T-helper 2 cell treated with Interferon-gamma antibody and Interleukin-4, amounts not matched to agents 5 μg/mL and 100 μg/mL, for 36 hours (primary cell): Measurements from ENCODE around the gene USP35.

ENCODE experiments used
- DNase-seq: peaks from one replicate; pipeline ENCODE4 v3.0.0; 2021; ENCODE audit warnings: low spot score
- H3K27ac Mint-ChIP-seq: one replicate; pipeline ENCODE4 v1.8.0; 2021; ENCODE audit warnings: mild to moderate bottlenecking, mixed read lengths
- H3K27me3 Mint-ChIP-seq: one replicate; pipeline ENCODE4 v1.8.0; 2021; ENCODE audit warnings: low read depth, mixed read lengths
- H3K36me3 Mint-ChIP-seq: one replicate; pipeline ENCODE4 v1.8.0; 2021; ENCODE audit warnings: low read depth, mixed read lengths
- H3K4me1 Mint-ChIP-seq: one replicate; pipeline ENCODE4 v1.8.0; 2021; ENCODE audit warnings: low read depth, mixed read lengths
- H3K4me3 Mint-ChIP-seq: one replicate; pipeline ENCODE4 v1.8.0; 2022; ENCODE audit warnings: mild to moderate bottlenecking, moderate library complexity, mixed read lengths
- H3K9me3 Mint-ChIP-seq: one replicate; pipeline ENCODE4 v1.8.0; 2021; ENCODE audit warnings: mixed read lengths

Gene USP35

GRCh38 chr11:78188286-78189173 lies at the start of gene USP35, which contains the start of gene KCTD21:
USP35 (plus strand) TSS chr11:78188919; CDS start chr11:78196246, 7,327 bp downstream.
KCTD21 (minus strand) TSS chr11:78188626; CDS start chr11:78174554, 14,072 bp downstream.
- Mint-ChIP-seq H3K27me3 (no peaks in the 10 kb centered on the region), H3K36me3 (peaks cover 14% of the 10 kb centered on the region), H3K9me3 (no peaks in the 10 kb centered on the region), H3K4me1 (peaks cover 39% of the 10 kb centered on the region), H3K4me3 (peak within 1 kb of the TSS; percentile 98), H3K27ac (peak within 1 kb of the TSS; percentile 94)
- DNase-seq: peak; percentile 96

- Mint-ChIP-seq H3K27me3 (no peaks in the 10 kb centered on the region), H3K4me1 (peaks cover 41% of the 10 kb centered on the region), H3K9me3 (peaks cover 1% of the 10 kb centered on the region), H3K36me3 (peaks cover 44% of the 10 kb centered on the region), H3K27ac (peak within 1 kb of the TSS; percentile 92), H3K4me3 (peak within 1 kb of the TSS; percentile 93)
- DNase-seq: peak; percentile 97
Measured at GRCh38 chr11:78139422-78140391, 49.0 kb upstream of the USP35 start, which contains the start of gene ALG8. ALG8 (minus strand) TSS chr11:78139626; CDS start chr11:78139588, 38 bp downstream.

DNA sequence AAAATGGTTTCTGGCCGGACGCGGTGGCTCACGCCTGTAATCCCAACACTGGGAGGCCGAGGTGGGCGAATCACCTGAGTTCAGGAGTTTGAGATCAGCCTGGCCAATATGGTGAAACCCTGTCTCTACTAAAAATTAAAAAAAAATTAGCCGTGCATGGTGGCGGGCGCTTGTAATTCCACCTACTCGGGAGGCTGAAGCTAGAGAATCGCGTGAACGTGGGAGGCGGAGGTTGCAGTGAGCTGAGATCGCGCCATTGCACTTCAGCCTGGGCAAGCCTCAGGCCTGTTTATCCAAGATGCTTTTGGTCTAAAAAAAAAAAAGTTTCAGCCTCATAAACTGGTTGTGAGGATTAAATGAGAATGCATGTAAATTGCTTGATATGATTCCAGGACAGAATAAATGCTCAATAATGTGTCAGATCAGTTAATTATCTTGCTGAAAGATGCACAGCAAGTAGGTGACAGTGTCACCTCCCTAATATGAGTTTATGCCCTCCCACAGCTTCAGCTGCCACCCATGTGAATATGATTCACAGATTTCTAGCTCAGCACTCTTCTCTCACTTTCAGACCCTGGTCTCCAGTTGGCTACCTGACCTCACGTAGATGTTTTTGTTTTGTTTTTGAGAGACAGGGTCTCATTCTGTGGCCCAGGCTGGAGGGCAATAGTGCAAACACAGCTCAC lies 48.2 kb upstream of the USP35 start:
- Mint-ChIP-seq H3K27me3 (no peaks in the 10 kb centered on the region), H3K27ac (peak overlapping the region; percentile 76), H3K4me1 (peaks cover 41% of the 10 kb centered on the region), H3K36me3 (peaks cover 38% of the 10 kb centered on the region), H3K9me3 (no peaks in the 10 kb centered on the region), H3K4me3 (peak overlapping the region; percentile 93)
- peak; percentile 9 for DNase-seq

GRCh38 chr11:78145511-78146025 lies 43.2 kb upstream of the USP35 start:
- no peak overlapping the region for H3K27ac Mint-ChIP-seq
- H3K4me1 Mint-ChIP-seq: peaks cover 16% of the 10 kb centered on the region
- DNase-seq: no peak
- no peaks in the 10 kb centered on the region for H3K27me3 Mint-ChIP-seq
- H3K9me3 Mint-ChIP-seq: no peaks in the 10 kb centered on the region
- H3K36me3 Mint-ChIP-seq: peaks cover 15% of the 10 kb centered on the region
- no peak overlapping the region for H3K4me3 Mint-ChIP-seq

DNA sequence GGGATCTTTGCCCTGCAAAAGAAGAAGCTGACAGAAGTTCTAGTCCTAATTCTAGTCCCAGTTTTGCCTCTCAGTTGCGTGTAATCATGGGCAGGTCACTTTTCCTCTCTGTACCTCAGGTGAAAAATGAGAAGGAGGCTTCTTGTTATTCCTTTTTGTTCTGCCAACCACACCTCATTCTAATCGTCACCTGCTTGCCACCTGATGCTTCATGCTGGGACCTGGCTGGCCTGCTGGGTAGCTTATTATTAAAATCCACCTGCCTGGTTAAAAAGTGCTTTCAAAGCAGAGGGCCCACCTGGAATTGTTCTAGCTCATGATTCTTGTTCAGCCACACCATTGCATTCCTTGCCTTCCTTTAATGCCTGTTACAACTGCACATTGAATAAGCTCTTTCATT lies 40.9 kb upstream of the USP35 start:
- peaks cover 7% of the 10 kb centered on the region for H3K36me3 Mint-ChIP-seq
- H3K27me3 Mint-ChIP-seq: no peaks in the 10 kb centered on the region
- H3K4me1 Mint-ChIP-seq: peaks cover 6% of the 10 kb centered on the region
- H3K27ac Mint-ChIP-seq: no peak overlapping the region
- no peak for DNase-seq
- no peaks in the 10 kb centered on the region for H3K9me3 Mint-ChIP-seq
- H3K4me3 Mint-ChIP-seq: no peak overlapping the region

DNA sequence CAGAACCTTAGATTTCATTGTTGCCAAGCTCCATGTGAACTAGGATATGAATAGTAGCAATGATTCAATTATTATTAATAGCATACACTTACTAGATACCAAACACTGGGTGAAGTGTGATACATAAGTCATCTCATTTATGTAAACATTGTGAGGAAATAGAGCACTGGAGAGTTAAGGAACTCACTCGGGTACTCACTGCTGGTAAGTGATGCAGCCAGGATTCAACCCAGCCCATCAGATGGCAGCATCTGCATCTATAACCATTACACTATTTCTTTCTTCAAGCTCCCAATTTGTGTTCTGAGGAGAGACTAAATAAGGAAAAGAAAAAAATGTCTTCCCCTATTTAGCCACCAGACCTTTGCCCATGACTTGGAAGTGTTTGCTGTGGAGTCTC lies 39.1 kb upstream of the USP35 start:
- no peak overlapping the region for H3K4me3 Mint-ChIP-seq
- H3K36me3 Mint-ChIP-seq: peaks cover 3% of the 10 kb centered on the region
- H3K27ac Mint-ChIP-seq: no peak overlapping the region
- DNase-seq: no peak
- H3K9me3 Mint-ChIP-seq: no peaks in the 10 kb centered on the region
- no peaks in the 10 kb centered on the region for H3K27me3 Mint-ChIP-seq
- H3K4me1 Mint-ChIP-seq: peaks cover 2% of the 10 kb centered on the region

GRCh38 chr11:78150346-78150745 lies 38.4 kb upstream of the USP35 start:
- Mint-ChIP-seq H3K27me3 (no peaks in the 10 kb centered on the region), H3K4me1 (peaks cover 2% of the 10 kb centered on the region), H3K4me3 (no peak overlapping the region), H3K27ac (no peak overlapping the region), H3K36me3 (peaks cover 3% of the 10 kb centered on the region), H3K9me3 (no peaks in the 10 kb centered on the region)
- no peak for DNase-seq

GRCh38 chr11:78150754-78151153 lies 38.0 kb upstream of the USP35 start:
- peaks cover 3% of the 10 kb centered on the region for H3K36me3 Mint-ChIP-seq
- no peak overlapping the region for H3K27ac Mint-ChIP-seq
- DNase-seq: no peak
- H3K9me3 Mint-ChIP-seq: no peaks in the 10 kb centered on the region
- H3K4me1 Mint-ChIP-seq: peaks cover 2% of the 10 kb centered on the region
- no peaks in the 10 kb centered on the region for H3K27me3 Mint-ChIP-seq
- no peak overlapping the region for H3K4me3 Mint-ChIP-seq

DNA sequence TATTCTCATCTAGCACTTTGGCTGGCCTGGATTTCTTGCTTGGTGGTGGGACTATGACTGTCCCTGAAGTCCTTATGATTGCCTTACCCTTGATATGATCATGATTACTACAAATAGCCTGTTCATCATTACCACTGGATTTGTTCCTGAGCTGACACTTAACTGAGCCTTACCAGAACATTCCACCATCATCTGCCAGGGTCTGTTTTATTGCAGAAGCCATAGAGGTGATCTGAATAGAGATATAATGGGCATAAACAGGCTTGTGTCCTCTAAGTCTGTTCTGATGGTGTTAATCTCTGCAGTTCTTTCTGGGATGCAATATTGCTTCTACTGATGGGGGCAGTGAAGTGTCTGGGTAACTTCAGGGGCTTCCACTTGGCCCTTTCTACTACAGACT lies 36.9 kb upstream of the USP35 start:
- H3K9me3 Mint-ChIP-seq: no peaks in the 10 kb centered on the region
- H3K36me3 Mint-ChIP-seq: peaks cover 3% of the 10 kb centered on the region
- no peak for DNase-seq
- no peak overlapping the region for H3K4me3 Mint-ChIP-seq
- H3K27me3 Mint-ChIP-seq: no peaks in the 10 kb centered on the region
- H3K27ac Mint-ChIP-seq: no peak overlapping the region
- peaks cover 2% of the 10 kb centered on the region for H3K4me1 Mint-ChIP-seq

DNA sequence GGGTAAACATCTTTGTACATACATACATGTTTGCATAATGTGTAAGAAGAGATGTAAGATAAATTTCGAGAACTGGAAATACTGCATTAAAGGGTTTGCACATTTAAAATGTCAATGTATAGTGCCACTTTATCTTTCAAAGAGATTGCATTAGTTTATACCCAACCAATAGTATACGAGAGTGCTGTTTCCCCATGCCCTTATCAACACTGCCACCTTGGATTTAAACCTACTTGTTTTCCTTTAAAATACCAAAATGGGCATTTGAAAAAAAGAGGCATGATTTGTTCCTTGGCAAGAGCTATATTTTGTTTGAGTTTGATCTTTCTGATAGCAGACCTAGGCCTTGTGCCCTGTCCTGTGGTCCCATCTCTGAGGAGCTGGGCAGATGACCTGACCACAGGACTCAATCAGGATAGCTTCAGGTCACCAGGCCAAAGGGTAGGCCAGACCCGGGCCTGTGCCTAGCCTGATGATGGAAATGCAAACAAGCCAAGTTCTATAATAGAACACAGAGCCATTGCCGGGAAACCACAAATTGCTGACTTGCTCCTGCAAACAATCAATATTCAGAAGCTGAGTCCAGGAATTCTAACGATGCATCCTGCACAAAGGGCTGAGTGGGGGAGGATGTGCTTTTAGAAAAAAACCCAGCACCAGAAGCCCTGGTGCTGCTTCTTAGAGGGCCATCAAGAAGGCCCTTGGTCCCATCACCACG lies 32.4 kb upstream of the USP35 start:
- Mint-ChIP-seq H3K4me3 (no peak overlapping the region), H3K27ac (no peak overlapping the region), H3K4me1 (no peaks in the 10 kb centered on the region), H3K27me3 (no peaks in the 10 kb centered on the region), H3K9me3 (no peaks in the 10 kb centered on the region), H3K36me3 (peaks cover under 1% of the 10 kb centered on the region)
- no peak for DNase-seq

DNA sequence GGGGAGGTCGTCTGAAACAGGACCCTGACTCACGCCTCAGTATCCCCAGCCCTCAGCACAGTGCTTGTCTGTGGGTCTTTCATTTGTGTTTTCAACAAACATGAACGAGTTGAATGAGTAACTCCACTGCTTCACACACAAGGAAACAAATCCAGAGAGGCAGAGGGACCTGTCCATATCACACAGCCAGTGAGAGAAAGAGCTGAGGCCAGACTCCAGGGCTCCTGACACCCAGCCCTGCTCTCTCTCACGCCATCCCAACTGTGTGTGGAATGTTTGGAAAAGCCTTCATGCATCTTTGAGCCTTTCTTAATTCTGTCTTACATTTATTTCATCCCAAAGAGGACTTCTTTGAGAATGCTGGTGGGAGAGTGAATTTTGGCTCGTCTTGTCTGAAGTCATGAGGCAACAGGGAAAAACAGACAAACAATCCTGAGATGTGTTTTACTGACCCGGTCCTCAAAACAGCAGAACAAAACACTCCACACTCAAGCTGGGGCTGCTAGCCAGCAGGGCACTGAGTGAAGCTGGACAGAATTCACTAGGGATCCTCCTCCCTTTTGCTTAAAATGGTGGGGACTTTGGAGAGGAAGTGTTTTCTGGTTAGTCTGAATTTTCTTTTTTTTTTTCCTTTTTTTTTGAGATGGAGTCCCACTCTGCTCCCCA lies 29.6 kb upstream of the USP35 start:
- H3K36me3 Mint-ChIP-seq: no peaks in the 10 kb centered on the region
- H3K9me3 Mint-ChIP-seq: no peaks in the 10 kb centered on the region
- no peaks in the 10 kb centered on the region for H3K4me1 Mint-ChIP-seq
- no peak for DNase-seq
- H3K27me3 Mint-ChIP-seq: no peaks in the 10 kb centered on the region
- no peak overlapping the region for H3K4me3 Mint-ChIP-seq
- no peak overlapping the region for H3K27ac Mint-ChIP-seq

- H3K4me3 Mint-ChIP-seq: no peak overlapping the region
- no peaks in the 10 kb centered on the region for H3K36me3 Mint-ChIP-seq
- no peaks in the 10 kb centered on the region for H3K27me3 Mint-ChIP-seq
- no peak for DNase-seq
- H3K9me3 Mint-ChIP-seq: no peaks in the 10 kb centered on the region
- no peaks in the 10 kb centered on the region for H3K4me1 Mint-ChIP-seq
- no peak overlapping the region for H3K27ac Mint-ChIP-seq
Measured at GRCh38 chr11:78160557-78160956, 28.2 kb upstream of the USP35 start.
